AG04449 (cell line): Measurements from ENCODE around the gene TNRC18.
"Not testable (repeated sequence)": the region's sequence is repeated elsewhere in the genome, so short reads cannot be mapped to it uniquely, and the experiment has no call there.

Experiments
- CTCF ChIA-PET: fragments of 350-600 bp; formaldehyde crosslinking; extraction: SDS; loops from one replicate; lab custom pipeline; 2021; ENCODE audit warnings: antibody characterized with exemption; lab: Yijun Ruan, JAX
- POLR2A ChIA-PET: fragments of 400-600, 350-600 bp; formaldehyde crosslinking; extraction: SDS; loops from one replicate; lab custom pipeline; 2020; ENCODE audit warnings: antibody characterized with exemption, inconsistent platforms; lab: Yijun Ruan, JAX
- DNase-seq: peaks from one replicate; pipeline ENCODE4 v3.0.0-alpha.2; 2010; ENCODE audit warnings: low read depth, low spot score
- H3K4me3 ChIP-seq: 2 replicates; pipeline ENCODE4 v1.5.1; 2011; ENCODE audit warnings: low read depth, mild to moderate bottlenecking, control low read depth, low read length
- CTCF ChIP-seq: IDR thresholded peaks from one replicate; pipeline ENCODE4 v1.5.1; 2011; ENCODE audit warnings: mild to moderate bottlenecking, moderate library complexity, low read length, control low read depth, inconsistent platforms; ENCODE audit not compliant: insufficient read depth; ENCODE audit errors: missing control alignments

Gene TNRC18

GRCh38 chr7:5284304-5285281 is 139.0 kb downstream of the TNRC18 start:
- POLR2A ChIA-PET: no interaction called here
- CTCF ChIA-PET: no interaction called here
- no peak overlapping the region for H3K4me3 ChIP-seq
- TF ChIP-seq CTCF: peak; percentile 42
- DNase-seq: no peak

- peak overlapping the region; percentile 50 for H3K4me3 ChIP-seq
- no peak for TF ChIP-seq CTCF
- ChIA-PET CTCF (no interaction called here), POLR2A (no interaction called here)
- DNase-seq: no peak
These were observed 140.0 kb downstream of the TNRC18 start for GRCh38 chr7:5283421-5284303.

- ChIA-PET CTCF (no interaction called here), POLR2A (no interaction called here)
- TF ChIP-seq CTCF: no peak
- peak within 1 kb of the TSS; percentile 50 for H3K4me3 ChIP-seq
- DNase-seq: no peak
These were observed 140.9 kb downstream of the TNRC18 start, which contains the start of gene SLC29A4 for GRCh38 chr7:5282543-5283316. Gene SLC29A4 (plus strand): TSS chr7:5282943. CDS start chr7:5287817, 4,874 bp downstream.

- CTCF ChIA-PET, POLR2A ChIA-PET, DNase-seq, H3K4me3 ChIP-seq: not testable (repeated sequence)
These were observed 141.8 kb downstream of the TNRC18 start for GRCh38 chr7:5281598-5282500.

- no peak overlapping the region for H3K4me3 ChIP-seq
- TF ChIP-seq CTCF: no peak
- ChIA-PET CTCF (no interaction called here), POLR2A (no interaction called here)
- DNase-seq: no peak
These were observed 143.9 kb downstream of the TNRC18 start for GRCh38 chr7:5279734-5280133.
